Prostate gland (tissue), 2 donors: Measurements from ENCODE around the gene ASB3.

ENCODE experiments used
- CTCF ChIP-seq, 4 experiments: fragments of 200-600 bp in 2 of 4; fragments of 450-650 bp in 2 of 4; sonication (generic) in 2 of 4; IDR thresholded peaks; 1 replicate in 3 of 4; 2 replicates in 1 of 4; pipeline ENCODE4 v1.5.1; 2016 to 2019; ENCODE audit warnings: antibody characterized with exemption in 4 of 4, mild to moderate bottlenecking in 2 of 4, moderate library complexity in 2 of 4
- POLR2A ChIP-seq: fragments of 450-650 bp; IDR thresholded peaks from one replicate; pipeline ENCODE4 v1.6.1; 2016; ENCODE audit warnings: antibody characterized with exemption, mild to moderate bottlenecking
- POLR2AphosphoS5 ChIP-seq: sonication (generic); formaldehyde crosslinking; IDR thresholded peaks from one replicate; pipeline ENCODE4 v1.6.1; 2017; ENCODE audit warnings: antibody characterized with exemption

GRCh38 chr2:53801547-53801946, 14.8 kb upstream of the ASB3 start:
- TF ChIP-seq CTCF (IDR thresholded peaks at IDR 0.05), result no peak
- no peak for TF ChIP-seq POLR2A
- TF ChIP-seq POLR2AphosphoS5, result no peak
